GM12874 (cell line): Measurements from ENCODE around the gene GJB6.

Source experiments
- CTCF ChIP-seq: IDR thresholded peaks from 2 replicates; pipeline ENCODE4 v1.5.1; 2011; ENCODE audit warnings: low read depth, mild to moderate bottlenecking, control low read depth, low read length, moderate library complexity; ENCODE audit not compliant: insufficient read depth

GJB6 gene

DNA sequence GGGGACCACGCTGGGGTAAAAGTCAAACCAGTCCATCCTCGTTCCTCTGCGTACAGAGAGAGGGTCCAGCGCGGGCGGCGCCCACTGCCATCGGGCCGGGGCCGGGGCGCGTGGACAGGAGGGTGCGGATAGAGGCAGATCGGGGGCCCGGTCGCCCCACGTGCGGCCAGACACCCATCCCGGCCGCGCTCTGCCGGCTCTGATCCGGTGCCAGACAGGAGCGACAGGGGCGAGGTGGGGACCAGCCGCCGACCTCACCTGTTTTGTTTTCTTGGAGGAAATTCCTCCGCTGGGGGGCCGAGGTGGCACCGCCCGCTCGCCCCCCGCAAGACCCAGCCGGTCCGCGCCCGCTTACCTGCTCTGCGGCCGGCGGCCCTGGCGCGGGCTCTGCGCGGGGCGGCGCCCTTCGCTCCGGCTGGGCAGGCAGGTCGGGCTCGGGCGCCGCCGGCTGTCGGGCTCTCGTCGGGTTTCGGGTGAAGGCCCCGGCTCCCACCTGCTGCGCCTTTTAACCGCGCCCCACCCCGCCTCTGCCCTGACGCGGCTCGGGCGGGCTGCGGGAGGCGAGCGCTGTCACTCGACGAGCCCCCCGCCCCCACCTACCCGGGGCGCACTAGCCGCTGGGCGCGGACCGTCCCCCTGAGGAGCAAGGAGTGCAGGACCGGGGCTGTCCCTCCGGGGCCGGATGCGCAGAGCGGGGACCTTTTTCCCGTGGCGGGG is at the start of gene GJB6:
TSS of gene GJB6 (minus strand) at position 481 of the 717 bp plus-strand sequence. CDS start 8,839 bp downstream, outside the sequence.
- TF ChIP-seq CTCF, result no peak

DNA sequence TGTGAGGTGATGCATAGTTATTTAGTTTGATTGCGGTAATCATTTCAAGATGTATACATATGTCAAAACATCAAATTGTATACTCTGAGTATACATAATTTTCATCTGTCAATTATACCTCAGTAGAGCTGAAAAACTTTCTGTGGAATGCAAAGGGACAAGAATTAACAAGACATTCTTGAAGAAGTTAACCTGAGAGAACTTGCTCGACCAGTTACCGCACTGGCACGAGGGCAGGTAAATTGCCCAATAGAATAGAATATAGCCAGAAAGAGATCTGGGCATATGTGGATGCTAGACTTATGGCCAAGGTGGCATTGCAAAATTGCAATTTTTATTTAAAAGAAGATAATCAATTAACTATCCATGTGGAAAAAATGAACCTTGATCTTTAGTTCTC is 42.3 kb upstream of the GJB6 start:
- no peak for TF ChIP-seq CTCF

DNA sequence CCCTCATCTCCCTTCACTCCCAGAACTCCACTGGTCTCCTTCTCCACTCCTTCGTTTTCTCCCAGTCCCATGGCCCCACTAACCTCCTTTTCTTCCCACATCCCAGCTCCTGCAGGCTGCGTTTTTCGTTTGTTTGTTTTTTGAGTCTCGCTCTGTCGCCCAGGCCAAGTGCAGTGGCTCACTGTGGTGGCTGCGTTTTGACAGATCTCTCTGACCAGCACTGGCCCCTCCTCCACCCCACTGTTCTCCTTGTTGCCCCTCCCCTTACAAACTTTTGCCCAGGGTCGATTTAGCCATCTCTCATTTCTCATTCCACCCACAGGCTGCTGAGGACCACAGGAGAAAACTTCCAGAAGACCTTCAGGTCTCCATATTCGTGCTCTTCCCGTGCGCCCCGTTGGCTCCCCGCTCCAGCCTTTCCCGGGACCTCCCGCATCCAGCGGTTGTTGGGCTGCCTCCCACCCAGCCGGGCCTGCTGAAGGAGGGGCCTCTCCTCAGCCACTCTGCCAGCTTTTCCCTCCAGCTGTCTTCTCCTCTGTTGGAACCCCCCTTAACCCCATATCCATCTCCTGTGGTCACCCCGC is 40.6 kb upstream of the GJB6 start:
- no peak for TF ChIP-seq CTCF

DNA sequence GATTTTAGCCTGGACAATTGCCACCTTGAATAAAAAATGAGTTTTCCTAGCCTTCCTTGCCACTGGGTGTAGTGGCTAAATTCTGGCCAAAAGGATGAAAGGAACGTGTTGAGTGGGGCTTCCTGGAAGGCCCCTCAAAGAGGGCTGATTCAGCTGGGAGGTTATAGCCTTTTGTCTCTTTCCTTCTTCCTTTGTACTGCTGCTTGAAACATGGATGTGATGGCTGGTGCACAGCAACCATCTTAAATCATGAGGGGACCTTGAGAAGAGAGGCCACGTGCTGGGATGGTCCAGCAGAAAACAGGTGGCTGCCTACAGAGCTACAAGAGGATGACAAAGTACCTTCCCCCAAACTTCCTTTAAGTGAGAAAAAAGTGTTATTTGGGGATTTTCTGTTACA is 40.0 kb upstream of the GJB6 start:
- no peak for TF ChIP-seq CTCF

DNA sequence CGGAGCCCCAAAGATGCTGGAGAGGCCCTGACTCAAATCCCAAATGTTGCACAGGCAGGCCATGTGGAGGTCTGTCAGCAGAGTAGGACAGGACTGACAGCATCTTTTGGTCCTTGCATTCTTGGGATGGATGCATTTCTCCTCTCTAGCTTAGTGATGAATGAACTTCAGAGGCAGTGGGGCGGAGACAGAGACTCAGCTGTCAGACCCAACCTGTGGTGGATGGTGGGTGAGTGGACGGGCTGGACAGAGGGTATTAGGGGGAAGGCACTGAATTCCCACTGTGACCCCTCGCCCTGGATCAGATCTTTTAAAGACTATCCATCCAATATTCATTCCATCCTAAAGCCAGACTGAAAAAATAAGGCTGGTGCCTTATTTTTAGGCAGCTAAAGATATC is 39.3 kb upstream of the GJB6 start:
- no peak for TF ChIP-seq CTCF

DNA sequence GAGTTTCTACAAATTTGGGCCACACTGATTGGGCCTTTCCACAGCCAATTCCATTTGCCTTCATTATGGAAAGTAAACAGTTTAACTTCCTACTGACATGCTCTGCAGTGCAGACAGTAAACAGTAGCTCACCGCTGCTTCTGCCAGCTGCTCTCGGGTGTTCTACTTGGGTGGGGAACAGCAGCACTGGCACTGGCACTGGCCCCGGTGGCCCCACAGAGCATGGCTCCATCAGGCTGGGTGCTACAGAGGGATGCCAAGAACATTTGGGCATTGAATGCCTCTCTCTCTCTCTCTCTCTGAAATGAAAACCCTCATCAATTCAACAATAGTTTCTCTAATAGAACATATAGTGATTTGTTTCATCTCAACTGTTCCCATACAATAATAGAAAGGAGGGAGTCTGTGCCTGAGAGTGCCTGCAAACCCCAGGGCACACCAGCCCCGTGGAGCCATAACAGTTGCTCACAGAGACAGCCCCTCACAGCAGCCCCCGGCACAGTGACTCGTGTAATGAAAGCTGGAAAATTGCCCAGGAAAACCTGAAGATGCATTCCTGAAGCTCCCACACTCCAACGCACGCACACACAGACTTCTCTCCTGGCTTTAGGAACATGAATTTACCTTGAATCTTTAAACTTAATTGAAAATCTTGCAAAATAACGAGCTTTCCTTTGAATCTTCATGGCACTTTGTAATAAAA is 38.2 kb upstream of the GJB6 start:
- TF ChIP-seq CTCF, result no peak

DNA sequence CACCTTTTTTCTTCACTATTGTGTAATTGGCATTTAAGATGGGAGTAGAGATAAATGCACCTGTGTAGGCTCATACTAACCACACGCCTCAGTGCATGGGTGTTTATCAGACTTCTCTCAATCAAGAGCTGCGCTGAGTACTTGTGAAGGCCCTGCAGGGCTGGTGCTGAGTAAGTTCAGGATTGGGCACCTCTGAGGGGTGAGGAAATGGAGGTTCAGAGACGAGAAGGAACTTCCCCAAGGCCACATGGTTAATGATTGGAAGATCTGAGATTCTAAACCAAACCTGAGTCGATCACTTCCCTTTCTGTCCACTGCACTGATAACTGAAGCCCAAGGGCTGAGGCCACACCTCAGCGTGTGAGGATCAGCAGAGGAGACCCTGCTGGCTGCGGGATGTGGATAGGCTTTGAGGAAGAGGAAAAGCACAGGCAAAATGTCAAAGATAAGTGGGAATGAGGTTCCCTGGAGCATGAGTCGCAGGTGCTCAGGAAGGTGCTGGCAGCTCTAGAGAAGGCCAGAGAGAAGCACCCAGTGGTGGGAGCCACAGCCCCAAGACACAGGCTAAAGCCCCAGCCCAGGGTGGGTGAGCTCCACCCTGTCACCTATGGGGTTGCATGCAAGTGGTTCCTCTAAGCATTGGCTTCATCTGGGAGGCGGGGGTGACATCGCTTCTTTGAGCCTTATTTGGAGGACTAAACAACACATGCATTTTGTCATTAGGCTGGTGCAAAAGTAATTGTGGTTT is 32.3 kb upstream of the GJB6 start:
- TF ChIP-seq CTCF, result no peak
